Measurements from ENCODE around the gene KRTAP5-3.

KRTAP5-3 gene

DNA sequence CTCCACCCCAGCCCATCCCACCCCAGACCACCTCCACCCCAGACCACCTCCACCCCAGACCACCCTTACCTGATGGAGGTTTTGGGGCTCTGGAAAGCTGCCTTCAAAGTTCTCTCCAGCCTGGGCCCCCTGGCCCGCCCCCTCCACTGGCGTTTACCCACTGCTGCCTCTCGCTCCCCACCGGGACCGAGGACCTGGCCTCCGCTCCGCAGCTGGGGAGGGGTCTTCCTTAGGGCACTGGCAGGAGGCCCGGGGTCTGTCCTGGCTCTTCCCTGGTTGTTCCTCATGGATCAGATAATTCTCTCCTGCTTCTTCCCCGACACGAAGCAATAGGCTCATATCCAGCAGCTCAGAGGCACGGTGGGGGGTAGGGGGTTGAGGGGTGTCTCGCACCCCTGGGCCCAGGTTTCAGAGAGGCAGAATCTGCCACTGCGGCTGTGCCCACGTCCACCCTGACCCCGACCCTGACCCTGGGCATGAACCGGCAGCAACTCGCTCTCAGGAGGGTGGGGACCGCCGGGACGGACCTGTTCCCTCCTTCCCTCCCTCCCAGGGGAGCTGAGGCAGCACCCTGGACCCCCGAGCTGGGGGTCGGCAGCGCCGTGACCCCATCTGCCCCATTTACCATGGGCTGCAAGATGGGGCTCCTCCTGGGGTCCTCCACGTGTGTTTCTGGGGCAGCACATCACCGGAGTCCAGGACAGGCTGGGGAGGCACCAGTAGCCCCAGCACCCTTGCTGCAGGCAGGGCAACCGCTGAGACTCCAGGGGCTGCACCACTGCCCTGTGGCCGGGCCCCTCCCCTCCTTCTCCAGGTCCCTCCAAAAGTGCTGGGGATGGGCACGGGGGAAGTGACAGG is 34.3 kb upstream of the KRTAP5-3 start:
- no peak for DNase-seq (ENCODE audit: low read depth)

DNA sequence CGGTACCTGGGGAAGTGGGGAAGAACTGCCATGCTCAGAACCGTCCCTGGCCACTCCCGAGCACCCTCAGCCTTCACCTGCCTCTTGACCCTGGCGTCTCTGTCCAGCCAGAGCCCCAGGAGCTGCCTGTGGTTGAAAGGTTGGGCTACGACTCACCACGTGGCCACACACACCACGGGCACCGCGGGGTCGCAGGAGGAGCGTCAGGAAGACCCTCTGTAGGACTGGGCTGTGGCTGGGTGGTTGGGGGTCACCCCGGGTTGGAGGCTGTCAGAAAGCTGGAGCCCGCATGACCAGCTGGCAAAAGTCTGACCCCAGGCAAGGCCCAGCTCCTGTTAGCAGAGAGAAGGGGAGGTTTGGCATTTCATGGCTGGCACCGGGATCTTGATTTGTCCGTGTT is 32.8 kb upstream of the KRTAP5-3 start:
- no peak for DNase-seq (ENCODE audit: low read depth)

DNA sequence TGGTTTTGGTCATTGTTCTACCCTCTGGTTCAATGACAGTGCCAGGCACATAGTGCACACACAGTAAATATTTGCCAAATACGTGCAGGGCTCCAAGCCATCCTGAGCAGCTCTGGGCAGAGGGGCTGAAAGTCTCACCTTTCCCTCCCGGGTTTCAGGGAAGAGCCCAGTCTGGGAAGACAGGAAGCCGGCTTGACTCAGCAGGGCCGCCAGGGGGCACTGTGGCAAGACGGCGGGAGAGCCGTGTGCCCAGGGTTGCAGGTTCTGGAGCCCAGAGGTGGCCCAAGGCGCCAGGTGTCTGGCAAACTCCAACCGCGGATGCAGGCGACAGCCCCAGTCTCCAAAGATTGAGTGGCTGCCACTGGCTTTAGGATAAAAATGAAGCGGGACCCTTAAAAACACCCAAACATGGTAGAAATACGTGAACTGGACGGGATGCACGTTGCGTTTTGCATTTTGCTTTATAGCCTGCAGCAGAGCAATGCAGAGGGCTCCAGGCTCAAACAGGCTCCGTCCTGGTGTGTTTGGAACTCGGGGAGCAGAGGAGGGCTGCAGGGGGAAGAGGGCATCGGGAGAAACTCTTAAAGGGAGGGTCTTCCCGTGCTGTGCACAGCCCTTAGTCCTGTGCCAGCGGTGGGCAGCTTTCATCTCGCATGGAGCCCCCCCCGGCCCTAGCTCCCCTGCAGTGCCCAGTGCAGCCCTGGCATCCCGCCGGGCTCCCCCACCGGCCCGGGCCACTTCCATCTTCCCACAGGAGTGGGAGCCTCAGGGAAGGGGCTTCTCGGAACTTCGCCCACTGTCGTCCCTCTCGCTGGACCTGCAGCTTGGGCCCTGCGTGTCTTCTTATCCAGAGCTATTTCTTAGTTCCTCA is 32.0 kb upstream of the KRTAP5-3 start:
- peak; percentile 16 for DNase-seq (ENCODE audit: low read depth)

DNA sequence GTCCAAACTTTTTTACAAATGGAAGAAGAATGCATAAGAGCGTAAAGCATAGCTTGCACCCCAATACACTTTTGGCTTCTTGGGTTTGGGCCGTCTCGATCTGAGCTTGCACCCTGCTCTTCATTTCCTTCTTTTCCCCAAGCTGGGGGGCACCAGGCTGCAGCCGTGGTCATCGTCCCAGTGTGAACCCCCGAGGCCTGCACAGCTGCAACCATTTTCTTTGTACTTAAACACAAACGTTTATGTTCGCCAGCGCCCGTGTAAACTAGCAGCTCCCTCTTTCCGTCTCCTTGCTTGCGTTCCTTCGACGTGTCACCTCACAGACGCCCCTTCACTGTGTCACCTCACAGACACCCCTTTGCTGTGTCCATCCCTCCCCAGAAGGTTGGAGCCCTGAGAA is 31.4 kb upstream of the KRTAP5-3 start:
- no peak for DNase-seq (ENCODE audit: low read depth)

DNA sequence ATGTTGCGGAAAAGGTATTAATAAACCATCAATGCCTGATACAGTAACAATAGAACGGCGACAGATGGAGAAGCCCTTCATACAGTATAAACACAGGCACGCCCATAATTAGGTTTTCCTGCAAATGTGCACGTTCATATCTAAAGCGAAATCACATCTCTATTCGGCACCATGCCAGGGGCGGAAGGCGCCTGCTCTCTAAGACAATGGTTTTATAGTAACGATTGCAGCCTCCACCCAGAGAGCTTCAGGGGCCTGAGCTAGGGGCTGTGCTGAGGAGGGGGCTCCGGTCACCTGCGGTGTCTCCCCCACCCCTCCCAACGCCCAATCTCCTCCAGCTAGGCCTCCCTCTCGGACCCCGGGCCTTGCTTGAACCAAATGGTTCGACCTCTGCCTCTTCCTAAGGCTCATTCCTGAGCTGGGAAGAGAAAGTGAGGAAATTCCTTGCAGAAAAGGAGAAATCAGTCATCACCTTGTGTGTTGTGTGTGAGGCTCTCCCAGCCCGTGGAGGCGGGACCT is 30.9 kb upstream of the KRTAP5-3 start:
- no peak for DNase-seq (ENCODE audit: low read depth)

DNA sequence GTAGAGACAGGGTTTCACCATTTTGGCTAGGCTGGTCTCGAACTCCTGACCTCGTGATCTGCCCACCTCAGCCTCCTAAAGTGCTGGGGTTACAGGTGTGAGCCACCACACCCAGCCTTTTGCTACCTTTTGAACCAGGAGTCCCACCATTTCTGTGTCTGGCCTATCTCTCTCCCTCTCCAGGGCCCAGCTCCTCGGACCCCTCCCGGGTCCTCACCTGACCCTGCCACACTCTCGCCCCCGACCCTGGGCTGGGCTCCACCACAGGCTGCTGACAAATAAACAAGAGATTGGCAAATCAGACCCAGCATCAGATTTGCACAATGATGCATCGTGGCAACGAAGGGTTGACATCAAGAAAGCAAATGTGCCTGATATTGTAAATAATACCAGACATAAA is 30.1 kb upstream of the KRTAP5-3 start:
- no peak for DNase-seq (ENCODE audit: low read depth)

DNA sequence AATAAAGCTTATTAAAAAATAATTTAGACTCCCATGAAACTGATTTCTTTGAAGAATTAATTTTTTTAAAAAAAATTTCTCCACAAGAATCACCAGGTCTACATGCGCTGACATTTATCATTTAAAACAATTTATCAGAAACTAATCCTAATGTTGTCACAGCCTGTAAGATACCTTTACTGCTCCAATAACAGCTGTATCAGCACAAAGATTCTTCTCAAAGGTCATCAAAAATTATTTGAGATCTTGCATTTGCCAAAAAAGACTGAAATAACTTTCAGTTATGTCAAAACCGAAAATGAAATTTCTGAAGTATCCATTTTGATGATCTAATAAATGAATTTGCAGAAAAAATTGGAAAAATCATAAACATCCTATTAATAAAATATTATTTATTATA is 29.4 kb upstream of the KRTAP5-3 start:
- no peak for DNase-seq (ENCODE audit: low read depth)

DNA sequence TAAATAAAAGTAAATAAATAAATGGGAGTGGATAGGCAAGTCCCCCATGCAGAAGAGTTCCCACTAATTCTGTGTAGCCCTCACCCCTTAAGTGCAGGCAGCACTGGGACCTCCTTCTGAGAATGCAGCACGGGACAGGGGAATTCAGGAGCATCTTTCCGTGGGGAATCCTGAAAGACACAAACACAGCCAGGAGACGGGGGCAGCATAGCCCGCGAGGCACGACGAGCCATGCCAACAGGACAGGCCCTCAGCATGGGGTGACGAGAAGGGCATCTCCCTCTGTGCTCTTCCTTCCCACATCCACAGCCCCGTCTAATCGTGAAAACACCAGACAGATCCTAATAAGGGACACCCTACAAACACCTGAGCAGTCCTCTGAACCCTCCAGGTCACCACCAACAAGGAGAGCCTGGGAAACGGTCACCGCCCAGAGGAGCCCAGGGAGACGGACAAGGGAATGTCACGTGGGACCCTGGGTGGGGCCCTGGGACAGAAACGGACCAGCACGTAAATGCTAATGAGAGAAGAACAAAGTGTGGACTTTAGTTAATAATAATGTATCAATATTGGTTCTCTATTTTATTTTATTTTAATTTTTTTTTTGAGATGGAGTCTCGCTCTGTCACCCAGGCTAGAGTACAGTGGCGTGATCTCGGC is 28.2 kb upstream of the KRTAP5-3 start:
- no peak for DNase-seq (ENCODE audit: low read depth)

DNA sequence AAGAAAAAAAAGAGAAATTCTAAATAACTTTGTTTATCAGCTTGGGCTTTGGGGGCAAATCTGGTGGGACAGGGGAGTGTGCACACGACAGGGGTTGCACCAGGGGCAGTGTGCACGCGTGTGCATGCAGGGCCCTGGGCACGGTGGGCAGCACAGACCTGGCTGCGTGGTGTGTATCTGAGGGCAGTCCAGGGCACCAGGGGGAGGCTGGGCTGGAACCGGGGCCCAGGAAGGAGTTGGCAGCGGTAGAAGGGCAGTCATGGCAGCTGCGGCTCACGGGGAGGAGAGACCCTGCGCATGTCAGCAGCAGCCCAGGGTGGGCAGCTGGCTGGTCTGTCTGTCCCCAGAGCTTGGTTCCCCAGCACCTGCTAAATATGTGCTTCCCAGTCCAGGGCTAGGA is 25.6 kb upstream of the KRTAP5-3 start:
- no peak for DNase-seq (ENCODE audit: low read depth)

DNA sequence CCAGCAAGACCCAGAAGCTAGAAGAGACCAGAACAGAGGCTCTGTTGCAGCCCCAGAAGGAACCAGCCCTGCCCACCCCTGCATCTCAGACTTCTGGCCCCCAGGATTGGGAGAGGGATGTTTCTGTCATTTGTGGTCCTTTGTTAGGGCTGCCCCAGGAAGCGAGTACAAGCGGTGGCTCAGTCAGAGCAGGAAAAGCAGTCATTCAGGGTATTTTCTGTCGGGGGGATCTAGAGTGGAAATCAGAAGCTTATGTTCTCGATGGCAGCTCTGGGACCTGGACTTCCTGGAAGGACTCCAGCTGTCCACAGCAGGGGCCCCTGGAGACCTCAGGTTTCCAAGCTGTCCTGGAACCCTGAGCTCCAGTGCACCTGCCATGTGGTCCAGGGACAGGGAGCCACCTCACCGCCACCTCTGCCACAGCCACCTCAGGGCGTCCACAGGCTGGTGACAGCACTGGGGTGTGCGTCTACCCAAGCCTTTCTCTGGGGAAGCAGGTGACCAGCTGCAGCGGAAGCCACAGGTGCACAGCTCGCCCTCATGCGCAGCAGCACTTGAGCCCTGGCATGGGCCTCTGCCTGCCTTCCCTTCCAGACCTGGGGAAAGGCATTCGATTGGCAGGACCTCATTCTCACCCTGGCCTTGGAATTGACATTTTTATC is 23.9 kb upstream of the KRTAP5-3 start:
- DNase-seq (ENCODE audit: low read depth): no peak

DNA sequence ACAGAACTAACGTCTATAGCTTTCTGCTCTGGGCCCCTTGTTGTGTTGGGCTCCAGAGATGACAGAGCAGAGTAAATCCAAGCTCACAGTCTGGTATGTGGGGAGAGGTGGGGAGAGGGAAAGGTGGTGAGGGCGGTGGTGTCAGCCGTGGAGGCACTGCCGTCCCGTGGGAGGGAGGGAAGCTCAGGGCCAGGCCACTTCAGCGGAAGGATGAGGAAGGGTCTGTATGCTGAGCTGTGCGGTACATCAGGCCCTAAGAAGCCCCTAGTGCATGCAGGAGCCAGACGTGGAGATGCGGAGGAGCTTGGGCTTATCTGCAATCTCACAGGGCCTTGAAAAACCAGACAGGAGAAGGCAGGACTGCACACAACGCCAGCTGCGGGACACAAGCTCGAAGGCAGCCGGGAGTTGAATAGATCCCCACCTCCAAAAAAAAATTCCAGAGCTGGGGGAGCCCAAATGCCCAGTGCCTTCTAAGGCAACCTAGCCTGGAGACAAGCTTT is 22.9 kb upstream of the KRTAP5-3 start:
- DNase-seq (ENCODE audit: low read depth): no peak

DNA sequence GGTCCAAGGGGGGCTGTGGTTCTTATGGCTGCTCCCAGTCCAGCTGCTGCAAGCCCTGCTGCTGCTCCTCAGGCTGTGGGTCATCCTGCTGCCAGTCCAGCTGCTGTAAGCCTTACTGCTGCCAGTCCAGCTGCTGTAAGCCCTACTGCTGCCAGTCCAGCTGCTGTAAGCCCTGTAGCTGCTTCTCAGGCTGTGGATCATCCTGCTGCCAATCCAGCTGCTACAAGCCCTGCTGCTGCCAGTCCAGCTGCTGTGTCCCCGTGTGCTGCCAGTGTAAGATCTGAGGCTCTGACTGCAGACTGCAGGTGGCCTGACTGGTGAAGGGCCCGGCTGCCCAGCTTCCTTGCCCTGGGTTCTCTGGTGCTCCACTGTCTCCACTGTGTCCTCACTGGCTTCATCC is 22.0 kb upstream of the KRTAP5-3 start:
- no peak for DNase-seq (ENCODE audit: low read depth)

DNA sequence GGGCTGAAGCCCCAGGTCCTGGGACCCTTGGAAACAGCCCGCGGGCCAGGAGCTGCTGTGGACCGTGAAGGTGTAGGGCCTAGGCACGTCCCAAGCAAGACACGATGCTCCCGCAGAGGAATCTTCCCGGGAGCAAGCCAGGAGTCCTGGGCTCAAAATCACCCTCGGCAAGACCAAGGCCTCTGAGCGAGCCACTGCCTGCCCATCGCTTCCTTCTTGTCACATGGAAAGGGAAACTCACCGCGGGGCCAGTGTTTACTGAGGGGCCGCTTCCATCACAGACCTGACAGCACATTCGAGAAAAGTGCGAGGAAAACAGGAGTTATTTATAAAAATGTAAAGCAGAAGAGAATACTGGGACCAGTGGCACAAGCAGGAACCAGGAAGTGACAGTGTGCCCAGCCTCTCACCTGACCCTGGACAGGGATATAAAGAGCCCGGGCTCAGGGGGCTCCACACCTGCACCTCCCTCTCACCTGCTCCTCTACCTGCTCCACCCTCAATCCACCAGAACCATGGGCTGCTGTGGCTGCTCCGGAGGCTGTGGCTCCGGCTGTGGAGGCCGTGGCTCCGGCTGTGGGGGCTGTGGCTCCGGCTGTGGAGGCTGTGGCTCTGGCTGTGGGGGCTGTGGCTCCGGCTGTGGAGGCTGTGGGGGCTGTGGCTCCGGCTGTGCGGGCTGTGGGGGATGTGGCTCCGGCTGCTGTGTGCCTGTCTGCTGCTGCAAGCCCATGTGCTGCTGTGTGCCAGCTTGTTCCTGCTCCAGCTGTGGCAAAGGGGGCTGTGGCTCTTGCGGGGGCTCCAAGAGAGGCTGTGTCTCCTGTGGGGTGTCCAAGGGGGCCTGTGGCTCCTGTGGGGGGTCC is 21.3 kb upstream of the KRTAP5-3 start, which contains the start of gene KRTAP5-5:
KRTAP5-5 (plus strand) TSS at position 450 of the 860 bp plus-strand sequence; CDS start at position 516, 66 bp downstream.
- DNase-seq (ENCODE audit: low read depth): no peak

DNA sequence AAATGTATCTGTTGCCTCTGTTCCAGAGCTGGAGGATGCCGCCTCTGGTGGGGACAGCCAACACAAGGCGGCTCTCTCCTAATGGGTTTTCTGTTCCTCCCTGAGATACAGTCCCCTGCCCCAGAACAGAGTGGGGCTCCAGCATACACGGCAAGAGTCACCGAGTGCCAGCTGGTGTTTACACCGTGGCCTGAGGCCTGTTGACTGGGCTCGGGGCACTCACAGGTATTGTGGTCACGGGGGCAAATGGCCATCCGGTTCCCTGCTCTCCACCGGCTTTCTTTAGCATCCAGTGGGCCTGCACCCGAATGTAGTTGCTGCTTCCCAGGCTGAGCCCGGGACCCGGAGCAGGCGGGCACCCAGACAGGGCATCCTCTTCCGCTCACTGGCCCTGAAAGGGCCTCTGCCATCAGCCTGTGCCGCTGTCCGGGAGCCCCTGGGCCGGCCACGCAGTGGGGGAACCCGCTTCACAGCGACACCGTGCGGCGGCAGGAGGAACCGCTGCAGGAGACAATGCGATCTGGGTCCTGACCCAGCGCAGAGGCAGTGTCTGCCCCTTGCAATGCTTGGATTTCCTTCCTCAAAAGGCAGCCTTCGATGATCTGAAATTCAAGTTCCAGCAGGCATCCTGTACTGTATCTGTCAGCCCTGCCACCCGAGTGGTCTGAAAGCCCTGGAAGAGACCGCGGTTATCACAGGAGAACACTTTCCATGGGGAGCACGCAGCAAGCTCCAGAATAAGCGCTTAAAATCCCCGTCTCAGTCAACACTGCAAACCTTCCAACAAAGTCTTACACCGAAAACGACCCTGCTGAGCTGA is 20.5 kb upstream of the KRTAP5-3 start:
- peak; percentile 17 for DNase-seq (ENCODE audit: low read depth)

DNA sequence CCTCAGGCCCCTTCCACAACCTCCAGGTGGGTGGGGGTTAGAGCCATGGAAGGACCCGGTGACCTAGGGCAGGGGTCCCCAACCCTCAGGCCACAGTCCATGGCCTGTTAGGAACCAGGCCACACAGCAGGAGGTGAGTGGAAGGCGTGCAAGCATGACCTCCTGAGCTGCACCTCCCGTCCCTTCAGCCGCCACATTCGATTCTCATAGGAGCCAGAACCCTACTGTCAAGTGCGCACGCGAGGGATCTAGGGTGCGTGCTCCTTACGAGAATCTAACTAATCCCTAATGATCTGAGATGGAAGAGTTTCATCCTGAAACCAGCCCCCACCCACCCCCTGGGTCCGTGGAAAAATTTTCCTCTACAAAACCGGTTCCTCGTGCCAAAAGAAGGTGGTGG is 17.3 kb upstream of the KRTAP5-3 start:
- no peak for DNase-seq (ENCODE audit: low read depth)

DNA sequence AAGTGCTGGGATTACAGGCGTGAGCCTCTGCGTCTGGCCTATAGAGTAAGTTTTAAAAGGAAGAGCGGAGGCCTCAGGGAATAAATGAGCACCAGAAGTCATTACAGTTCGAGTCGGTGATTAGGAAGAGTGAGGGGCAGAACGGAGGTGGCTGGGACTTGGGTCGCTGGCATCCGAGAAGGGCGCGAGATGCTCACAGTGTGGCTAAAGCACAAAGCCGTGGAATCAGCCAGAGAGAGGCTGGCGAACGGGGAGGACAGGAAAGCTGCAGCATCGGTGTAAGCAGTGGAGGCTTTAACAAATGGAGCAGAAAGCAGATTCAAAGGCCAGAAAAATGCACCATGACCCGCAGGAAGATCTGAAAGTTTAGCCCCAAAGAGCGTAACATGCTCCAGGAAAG is 16.4 kb upstream of the KRTAP5-3 start:
- DNase-seq (ENCODE audit: low read depth): no peak

DNA sequence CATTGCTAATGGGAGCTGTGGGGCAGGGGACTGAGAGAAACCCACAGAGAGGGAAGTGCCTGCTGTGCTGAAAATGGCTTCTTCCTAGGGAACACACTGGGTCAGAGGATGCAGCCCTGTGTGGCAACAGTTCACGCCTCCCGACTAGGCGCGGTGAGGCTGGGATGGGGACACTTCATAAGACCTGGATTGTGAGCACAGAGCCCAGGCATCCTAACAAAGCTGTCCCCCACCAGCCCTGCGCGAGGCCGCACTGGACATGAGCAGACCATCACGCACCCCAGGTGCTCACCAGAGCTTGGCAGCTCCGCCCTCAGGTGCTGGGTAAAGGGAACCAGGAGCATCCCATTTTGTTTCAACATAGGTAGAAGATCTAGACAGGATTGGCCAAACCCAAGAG is 15.5 kb upstream of the KRTAP5-3 start:
- no peak for DNase-seq (ENCODE audit: low read depth)

DNA sequence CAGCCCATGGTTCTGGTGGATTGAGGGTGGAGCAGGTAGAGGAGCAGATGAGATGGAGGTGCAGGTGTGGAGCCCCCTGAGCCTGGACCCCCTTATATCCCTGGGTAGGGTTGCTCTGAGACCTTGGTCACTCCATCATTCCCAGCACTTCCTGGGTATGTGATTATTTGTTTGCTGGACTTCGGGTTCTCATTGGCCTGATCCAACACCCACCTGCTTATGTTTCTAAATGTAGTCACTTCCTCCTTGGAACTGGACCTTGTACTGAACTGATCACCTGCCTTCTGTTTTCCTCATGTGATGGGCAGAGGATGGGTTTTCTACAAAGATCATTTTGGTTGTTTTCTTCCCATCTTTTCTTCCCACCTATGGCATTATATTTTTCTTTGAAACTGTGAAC is 13.8 kb upstream of the KRTAP5-3 start, which contains the start of gene KRTAP5-4:
KRTAP5-4 (minus strand) TSS at position 53 of the 400 bp plus-strand sequence; CDS start at position 8, 45 bp downstream.
- no peak for DNase-seq (ENCODE audit: low read depth)

DNA sequence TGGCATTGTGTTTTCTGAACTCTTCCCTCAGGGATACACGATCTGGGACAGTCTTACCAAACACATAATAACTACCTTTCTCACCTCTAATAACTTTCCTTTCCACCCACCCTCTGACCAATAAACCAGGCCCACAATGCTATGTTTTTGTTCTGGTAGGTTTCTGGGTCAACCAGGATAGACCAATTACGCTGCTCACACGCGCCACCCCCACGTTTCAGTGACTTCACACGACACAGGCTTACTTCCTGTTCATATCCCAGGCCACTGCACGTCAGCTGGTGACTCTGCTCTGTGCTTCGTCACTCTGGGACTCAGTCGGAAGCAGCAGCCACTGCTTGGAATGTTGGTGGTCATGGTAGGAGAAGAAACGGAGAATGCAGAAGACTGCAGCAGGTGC is 11.2 kb upstream of the KRTAP5-3 start:
- DNase-seq (ENCODE audit: low read depth): no peak

DNA sequence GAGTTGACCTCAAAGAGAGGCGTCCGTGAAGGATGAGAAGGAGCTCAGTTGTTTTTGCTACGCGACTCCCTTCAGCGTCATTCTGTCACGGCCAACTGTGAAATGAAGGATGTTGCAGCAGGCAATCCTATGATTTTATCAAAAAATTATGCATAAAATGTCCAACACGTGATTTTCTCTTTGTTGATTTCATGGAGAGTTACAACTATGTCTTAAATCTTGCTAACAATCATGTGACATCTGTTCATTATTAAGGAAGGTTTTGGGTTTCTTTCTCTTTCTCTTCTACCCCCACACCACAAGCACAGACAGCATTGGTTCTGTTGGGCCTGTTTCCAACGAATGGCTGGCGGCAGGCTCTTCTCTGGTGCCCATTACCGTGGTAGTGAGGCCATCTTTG is 10.0 kb upstream of the KRTAP5-3 start:
- DNase-seq (ENCODE audit: low read depth): no peak
